ENCODE measurements around the gene CLTB.

CLTB gene

GRCh38 chr5:176415952-176416924 is at the start of gene CLTB:
Gene CLTB (minus strand): TSS chr5:176416539. CDS start chr5:176416363, 176 bp downstream.
- peak; percentile 84 for DNase-seq (ENCODE audit: low read depth)
- H3K4me3 ChIP-seq (ENCODE audit: low read depth, low read length) = peak within 1 kb of the TSS; percentile 84
- TF ChIP-seq CTCF (conservative IDR thresholded peaks at IDR 0.05; ENCODE audit: low read depth, low read length) = peak; percentile 33

- no peak for DNase-seq (ENCODE audit: low read depth)
- H3K4me3 ChIP-seq (ENCODE audit: low read depth, low read length) = no peak overlapping the region
- no peak for TF ChIP-seq CTCF (conservative IDR thresholded peaks at IDR 0.05; ENCODE audit: low read depth, low read length)
These were observed 46.9 kb upstream of the CLTB start for GRCh38 chr5:176463113-176463764.

- no peak for DNase-seq (ENCODE audit: low read depth)
- no peak for TF ChIP-seq CTCF (conservative IDR thresholded peaks at IDR 0.05; ENCODE audit: low read depth, low read length)
- H3K4me3 ChIP-seq (ENCODE audit: low read depth, low read length) = no peak overlapping the region
These were observed 45.0 kb upstream of the CLTB start for GRCh38 chr5:176461349-176461748.

- TF ChIP-seq CTCF (conservative IDR thresholded peaks at IDR 0.05; ENCODE audit: low read depth, low read length) = no peak
- DNase-seq (ENCODE audit: low read depth) = no peak
- no peak overlapping the region for H3K4me3 ChIP-seq (ENCODE audit: low read depth, low read length)
These were observed 42.7 kb upstream of the CLTB start for GRCh38 chr5:176458904-176459561.

- DNase-seq (ENCODE audit: low read depth) = no peak
- H3K4me3 ChIP-seq (ENCODE audit: low read depth, low read length) = no peak overlapping the region
- no peak for TF ChIP-seq CTCF (conservative IDR thresholded peaks at IDR 0.05; ENCODE audit: low read depth, low read length)
These were observed 38.5 kb upstream of the CLTB start for GRCh38 chr5:176454724-176455394.

- no peak for TF ChIP-seq CTCF (conservative IDR thresholded peaks at IDR 0.05; ENCODE audit: low read depth, low read length)
- no peak overlapping the region for H3K4me3 ChIP-seq (ENCODE audit: low read depth, low read length)
- DNase-seq (ENCODE audit: low read depth) = no peak
These were observed 33.7 kb upstream of the CLTB start for GRCh38 chr5:176450077-176450476.

Measured in choroid plexus epithelial cell (primary cell).